Neutrophil (primary cell): ENCODE results near the gene ATXN1.

ENCODE experiments used
- H3K27ac ChIP-seq: fragments of 200-600 bp; sonication (generic); 2 replicates; pipeline ENCODE4 v1.5.1; 2016; ENCODE audit warnings: mild to moderate bottlenecking, moderate library complexity
- H3K27me3 ChIP-seq: fragments of 200-600 bp; sonication (generic); 2 replicates; pipeline ENCODE4 v1.6.0; 2016; ENCODE audit warnings: mild to moderate bottlenecking
- H3K36me3 ChIP-seq: fragments of 200-600 bp; sonication (generic); 2 replicates; pipeline ENCODE4 v1.5.1; 2017
- H3K4me1 ChIP-seq, 2 experiments: fragments of 200-600 bp in 1 of 2; sonication (generic) in 1 of 2; 1 replicate in 1 of 2; 2 replicates in 1 of 2; pipeline versions ENCODE4 v1.5.1 to v1.6.1; 2013 to 2016; ENCODE audit warnings: low read depth in 1 of 2, low read length in 1 of 2, mild to moderate bottlenecking in 1 of 2, moderate library complexity in 1 of 2; ENCODE audit not compliant: control insufficient read depth in 1 of 2, insufficient read depth in 1 of 2
- H3K4me3 ChIP-seq, 2 experiments: fragments of 200-600 bp in 1 of 2; sonication (generic) in 1 of 2; 1 replicate in 1 of 2; 2 replicates in 1 of 2; pipeline ENCODE4 v1.5.1; 2013 to 2016; ENCODE audit warnings: low read depth in 1 of 2, low read length in 1 of 2, mild to moderate bottlenecking in 1 of 2, moderate library complexity in 1 of 2
- H3K9me3 ChIP-seq: fragments of 200-600 bp; sonication (generic); 2 replicates; pipeline ENCODE4 v1.5.1; 2016
- CTCF ChIP-seq: fragments of 200-600 bp; sonication (generic); IDR thresholded peaks from 2 replicates; pipeline ENCODE4 v1.5.1; 2016; ENCODE audit warnings: antibody characterized with exemption

Gene ATXN1

DNA sequence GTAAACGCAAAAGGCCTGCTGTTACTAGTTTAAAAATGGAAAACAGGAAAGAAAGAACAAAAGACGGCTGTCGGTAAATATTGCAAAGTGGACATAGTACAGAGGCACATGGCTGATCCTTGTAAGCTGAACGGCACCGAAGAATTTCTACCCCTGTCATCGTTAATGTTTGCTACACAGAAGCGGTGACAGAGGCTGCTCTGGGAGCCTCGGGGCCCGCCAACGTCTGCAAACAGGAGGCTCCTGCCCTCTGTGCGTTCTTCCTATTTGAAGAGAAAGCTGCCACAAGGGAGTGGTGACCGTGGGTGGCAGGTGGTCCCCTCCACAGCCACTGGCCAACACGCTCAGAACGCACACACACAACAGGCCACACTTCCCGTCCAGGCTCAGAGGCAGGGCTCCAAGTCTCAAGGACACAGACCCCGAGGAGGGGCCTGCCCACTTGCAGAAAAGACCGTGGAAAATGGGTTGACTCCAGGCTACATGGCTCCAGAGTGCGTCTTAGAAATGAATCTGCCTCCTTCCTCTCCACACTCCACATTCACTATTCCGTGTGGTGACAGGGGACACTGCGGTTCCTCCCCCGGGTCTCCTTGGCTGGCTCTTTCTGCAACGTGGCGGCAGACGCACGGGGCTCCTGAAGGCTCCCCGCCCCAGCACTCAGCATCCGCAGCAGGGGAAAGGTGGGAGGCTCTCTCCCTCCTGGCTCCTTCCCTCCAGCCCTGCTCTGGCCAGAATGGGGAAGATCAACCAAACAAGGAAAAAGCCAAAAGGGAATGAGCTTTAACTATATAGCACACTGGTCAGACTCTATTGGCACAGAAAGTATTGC is 458.3 kb downstream of the ATXN1 start:
- Histone ChIP-seq H3K27me3 (no peaks in the 10 kb centered on the region), H3K36me3 (peaks cover 49% of the 10 kb centered on the region)

GRCh38 chr6:16301511-16301910 is 459.7 kb downstream of the ATXN1 start:
- Histone ChIP-seq H3K4me1 (no peaks in the 10 kb centered on the region), H3K9me3 (no peaks in the 10 kb centered on the region), H3K27ac (no peak overlapping the region), H3K36me3 (peaks cover 43% of the 10 kb centered on the region), H3K27me3 (no peaks in the 10 kb centered on the region), H3K4me3 (no peak overlapping the region)
- TF ChIP-seq CTCF = no peak

More for the DNA sequence above, 458.3 kb downstream of the ATXN1 start:
- Histone ChIP-seq H3K4me3 (no peak overlapping the region), H3K27ac (no peak overlapping the region), H3K9me3 (no peaks in the 10 kb centered on the region), H3K4me1 (no peaks in the 10 kb centered on the region)
- no peak for TF ChIP-seq CTCF

DNA sequence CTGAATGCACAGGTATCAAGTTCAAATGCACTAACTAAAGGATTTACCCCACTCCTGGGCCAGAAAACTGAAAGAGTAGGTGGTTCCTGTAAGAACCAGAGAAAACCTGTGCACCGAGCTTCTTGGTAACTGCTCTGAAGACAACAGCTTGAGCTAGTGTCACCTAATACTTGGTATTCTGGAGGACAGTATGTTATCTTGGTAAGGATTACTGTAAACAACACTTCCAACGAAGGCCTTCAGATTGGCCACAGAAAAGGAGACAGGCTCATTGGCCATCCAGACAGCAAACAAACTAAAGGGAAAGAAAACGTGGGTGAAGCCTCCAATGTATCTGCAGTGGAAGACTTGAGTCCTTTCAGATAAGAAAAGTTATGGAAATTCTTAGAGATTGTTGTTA is 461.4 kb downstream of the ATXN1 start:
- no peaks in the 10 kb centered on the region for H3K4me1 ChIP-seq
- no peak overlapping the region for H3K27ac ChIP-seq
- H3K27me3 ChIP-seq = no peaks in the 10 kb centered on the region
- H3K4me3 ChIP-seq = no peak overlapping the region
- H3K9me3 ChIP-seq = no peaks in the 10 kb centered on the region
- no peak for TF ChIP-seq CTCF
- H3K36me3 ChIP-seq = peaks cover 28% of the 10 kb centered on the region

- no peaks in the 10 kb centered on the region for H3K4me1 ChIP-seq
- no peak overlapping the region for H3K27ac ChIP-seq
- no peak overlapping the region for H3K4me3 ChIP-seq
- H3K9me3 ChIP-seq = no peaks in the 10 kb centered on the region
- TF ChIP-seq CTCF = no peak
- H3K36me3 ChIP-seq = no peaks in the 10 kb centered on the region
- H3K27me3 ChIP-seq = no peaks in the 10 kb centered on the region
These were observed 465.1 kb downstream of the ATXN1 start for GRCh38 chr6:16296061-16296670.

DNA sequence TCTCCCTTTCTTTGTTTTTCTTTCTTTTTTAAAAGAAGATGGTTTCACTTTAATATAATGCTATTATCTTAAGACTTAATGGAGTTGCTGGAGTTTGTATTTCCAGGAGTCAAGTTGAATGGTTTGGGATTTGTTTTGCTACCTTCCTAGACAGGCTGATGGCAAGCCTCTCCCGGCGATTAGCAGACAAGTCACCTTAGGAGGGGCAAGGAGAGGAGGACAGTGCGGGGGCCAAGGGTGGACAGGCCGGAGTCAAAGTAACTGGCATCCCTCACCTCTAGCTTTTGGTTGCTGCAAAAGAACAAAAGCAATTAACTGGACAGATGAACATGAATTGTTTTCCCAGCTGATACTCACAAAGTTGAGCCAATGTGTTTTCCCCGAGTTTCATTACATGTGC is 465.8 kb downstream of the ATXN1 start:
- Histone ChIP-seq H3K36me3 (no peaks in the 10 kb centered on the region), H3K27ac (no peak overlapping the region), H3K9me3 (no peaks in the 10 kb centered on the region), H3K4me1 (no peaks in the 10 kb centered on the region), H3K27me3 (no peaks in the 10 kb centered on the region), H3K4me3 (no peak overlapping the region)
- no peak for TF ChIP-seq CTCF
